HepG2 (cell line): ENCODE results near the gene CDKN2A. TPM values are rescaled to one million over a fixed set of nuclear protein-coding genes. Genes with fewer than 3 reads are reported as not detected.

Source experiments
- ATAC-seq: fragments of 200-7000 bp; cut with Tn5 transposase; 3 replicates; pipeline ENCODE4 v1.9.1; 2020; ENCODE audit warnings: mild to moderate bottlenecking, moderate library complexity
- BruUV-seq: library from RNA; stranded (reverse); fragments of 400-500 nt; replicated peaks from 2 replicates; lab custom pipeline; 2021; lab: Mats Ljungman, UMichigan
- CTCF ChIA-PET: fragments of 300-600 bp; formaldehyde crosslinking; extraction: SDS; loops from one replicate; lab custom pipeline; 2021; ENCODE audit warnings: low total read pairs, inconsistent platforms, low intra/inter-chr PET ratio; lab: Yijun Ruan, JAX
- POLR2A ChIA-PET: fragments of 350-600 bp; sonication (Branson Sonifier 250); formaldehyde crosslinking; loops from one replicate; lab custom pipeline; 2020; ENCODE audit warnings: antibody characterized with exemption, inconsistent platforms; lab: Yijun Ruan, JAX
- DNase-seq: peaks from one replicate; pipeline ENCODE4 v3.0.0-alpha.2; 2015; ENCODE audit warnings: low spot score
- FAIRE-seq: peaks from 3 replicates; lab custom pipeline; 2011; peaks lifted over from hg19 to GRCh38; lab: Jason Lieb, UNC
- H2AFZ ChIP-seq: one replicate; pipeline ENCODE4 v1.6.1; 2011; ENCODE audit warnings: low read length, inconsistent platforms
- H3K27ac ChIP-seq: fragments of 300-600 bp; 3 replicates; pipeline ENCODE4 v1.8.0; 2011; ENCODE audit warnings: mixed run types, mild to moderate bottlenecking, mixed read lengths, low read length, inconsistent platforms; ENCODE audit not compliant: insufficient read depth; ENCODE audit errors: extremely low read length
- H3K27me3 ChIP-seq, 2 experiments: fragments of 200-600 bp in 1 of 2; 2 replicates in 1 of 2; 3 replicates in 1 of 2; pipeline versions ENCODE4 v1.6.0 to v1.8.0; 2011; ENCODE audit warnings: low read length in 2 of 2, mild to moderate bottlenecking in 2 of 2, moderate library complexity in 2 of 2, inconsistent platforms in 1 of 2; ENCODE audit not compliant: insufficient read depth in 2 of 2, control insufficient read depth in 1 of 2
- H3K36me3 ChIP-seq, 2 experiments: fragments of 200-600 bp in 1 of 2; replicated peaks in 1 of 2; 2 replicates in 1 of 2; 3 replicates in 1 of 2; pipeline versions ENCODE4 v1.5.1 to v1.8.0; 2011; ENCODE audit warnings: low read length in 2 of 2, inconsistent platforms in 1 of 2; ENCODE audit not compliant: insufficient read depth in 2 of 2, control insufficient read depth in 1 of 2
- H3K4me1 ChIP-seq: 2 replicates; pipeline ENCODE4 v1.5.1; 2012; ENCODE audit warnings: low read length, inconsistent platforms; ENCODE audit not compliant: insufficient read depth
- H3K4me2 ChIP-seq: 2 replicates; pipeline ENCODE4 v1.6.0; 2011; ENCODE audit warnings: low read depth, low read length, inconsistent platforms
- H3K4me3 ChIP-seq, 3 experiments: fragments of 200-600 bp in 1 of 3; sonication (generic), shearing (Covaris generic) in 1 of 3; replicated peaks in 1 of 3; 2 replicates each; pipeline ENCODE4 v1.5.1; 2011 to 2016; ENCODE audit warnings: low read length in 3 of 3, inconsistent platforms in 2 of 3, low read depth in 2 of 3, mild to moderate bottlenecking in 2 of 3, control low read depth in 1 of 3, mixed read lengths in 1 of 3; ENCODE audit not compliant: insufficient read depth in 1 of 3
- H3K79me2 ChIP-seq: one replicate; pipeline ENCODE4 v1.6.1; 2011; ENCODE audit warnings: low read length, inconsistent platforms; ENCODE audit not compliant: insufficient read depth
- H3K9ac ChIP-seq: 2 replicates; pipeline ENCODE4 v1.6.0; 2011; ENCODE audit warnings: mild to moderate bottlenecking, low read depth, low read length, inconsistent platforms; ENCODE audit not compliant: insufficient read depth
- H3K9me3 ChIP-seq: 2 replicates; pipeline ENCODE4 v1.5.1; 2012; ENCODE audit warnings: mild to moderate bottlenecking, low read length
- H4K20me1 ChIP-seq: 2 replicates; pipeline ENCODE4 v1.6.0; 2011; ENCODE audit warnings: inconsistent platforms, mild to moderate bottlenecking, low read length, moderate library complexity; ENCODE audit not compliant: insufficient read depth
- PAF1 ChIP-seq: IDR thresholded peaks from 2 replicates; pipeline ENCODE4 v1.6.1; 2016; ENCODE audit warnings: missing genetic modification reagents, missing compliant biosample characterization
- SIX4 ChIP-seq: sonication (generic); formaldehyde crosslinking; IDR thresholded peaks from 2 replicates; pipeline ENCODE4 v1.4.0; 2020; ENCODE audit warnings: missing genetic modification reagents
- TMF1 ChIP-seq: sonication (generic); formaldehyde crosslinking; IDR thresholded peaks from 2 replicates; pipeline ENCODE4 v1.8.1; 2022; ENCODE audit warnings: low read depth, missing genetic modification reagents
- ZNF136 ChIP-seq: sonication (generic); formaldehyde crosslinking; IDR thresholded peaks from 2 replicates; pipeline ENCODE4 v1.8.1; 2022; ENCODE audit warnings: low read depth, mild to moderate bottlenecking, moderate library complexity, missing genetic modification reagents
- ZNF749 ChIP-seq: sonication (generic); formaldehyde crosslinking; IDR thresholded peaks from 2 replicates; pipeline ENCODE4 v1.8.0; 2022; ENCODE audit warnings: mild to moderate bottlenecking, missing genetic modification reagents, moderate library complexity, borderline replicate concordance
- WGBS: methylation state at CpG from one replicate; pipeline ENCODE4 v1.1.6; 2017; ENCODE audit warnings: low lambda C conversion rate; 5-methylcytosine and 5-hydroxymethylcytosine counted together
- in situ Hi-C: cut with HindIII; loops from 2 replicates; pipeline ENCODE4 v1.10.0; 2017; ENCODE audit warnings: low pct_unique_long_range_greater_than_20kb; ENCODE audit not compliant: extremely low pct_ligation_motif_present
- intact Hi-C: fragments of 100-400 bp; cut with micrococcal nuclease; formaldehyde crosslinking; loops from one replicate; pipeline ENCODE4 v1.10.0; 2022; ENCODE audit not compliant: unreplicated experiment
- polyA plus RNA-seq, 8 experiments: library from polyadenylated mRNA; depleted of rRNA in 3 of 8; stranded (reverse) in 7 of 8; unstranded in 1 of 8; fragments of >200 nt; fragmentation: Illumina TruSeq in 4 of 8; extraction: Trizol in 4 of 8; gene quantifications; 2 replicates each; pipeline versions ENCODE4 v1.2.1 to v1.2.3, GENCODE V29; 2011 to 2016; ENCODE audit warnings: low read depth in 4 of 8, missing spikeins in 1 of 8, mixed read lengths in 1 of 8; ENCODE audit not compliant: insufficient read depth in 1 of 8
- total RNA-seq, 5 experiments: library from RNA; depleted of rRNA; stranded (reverse); fragments of >200 nt; fragmentation: Illumina TruSeq; extraction: Trizol; gene quantifications; 2 replicates each; pipeline ENCODE4 v1.2.3, GENCODE V29; 2016; ENCODE audit warnings: low read depth in 1 of 5
- TF ChIP-seq, protein P1 (sequence below): sonication (generic); formaldehyde crosslinking; IDR thresholded peaks from 2 replicates; pipeline ENCODE4 v1.4.0; 2020; ENCODE audit warnings: missing genetic modification reagents
- TF ChIP-seq, protein P2 (sequence below): sonication (generic); formaldehyde crosslinking; IDR thresholded peaks from 2 replicates; pipeline ENCODE4 v1.4.0; 2020; ENCODE audit warnings: missing genetic modification reagents, borderline replicate concordance

Gene CDKN2A
- total and polyA plus RNA-seq, 2 of the 13 experiments (the other 11 are each of a cell fraction or from before 2014, with no cell fraction given): 4.2 to 4.8 TPM

DNA sequence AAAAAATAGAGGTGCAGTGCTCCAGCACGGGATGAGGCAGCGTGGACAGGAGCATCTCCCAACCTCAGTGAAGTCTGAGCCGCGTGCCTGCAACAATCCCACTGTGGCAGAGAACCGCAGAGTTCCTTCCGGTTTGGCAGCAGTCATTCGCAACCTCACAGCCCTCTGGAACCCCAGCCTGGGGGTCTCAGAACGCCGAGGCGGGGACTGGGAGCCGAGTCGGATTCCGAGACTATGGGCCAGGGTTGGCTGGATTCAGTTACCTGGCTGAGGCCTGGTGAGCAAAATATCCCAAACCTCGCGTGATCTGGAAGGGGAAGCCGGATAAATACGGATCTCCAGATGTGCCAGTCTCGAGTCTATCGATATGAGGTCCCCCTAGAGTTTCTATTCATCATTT, 27.0 kb downstream of the CDKN2A start:
- in situ Hi-C loops (no loop called here), intact Hi-C loops (no loop called here)
- CTCF ChIA-PET: no interaction called here
- Histone ChIP-seq H3K9me3 (no peaks in the 10 kb centered on the region), H3K36me3 (no peaks in the 10 kb centered on the region), H3K79me2 (no peaks in the 10 kb centered on the region), H4K20me1 (no peaks in the 10 kb centered on the region), H3K4me3 (no peak overlapping the region), H3K4me2 (no peak overlapping the region), H3K4me1 (peaks cover 12% of the 10 kb centered on the region), H3K27ac (no peak overlapping the region), H3K9ac (no peak overlapping the region), H3K27me3 (peaks cover 5 to 25% of the 10 kb centered on the region in 2 experiments; a peak in 3 of 5 replicates), H2AFZ (no peak overlapping the region)
- ATAC-seq (no peak), DNase-seq (no peak), FAIRE-seq (no peak)
- POLR2A ChIA-PET: no interaction called here
- no TSS peak for BruUV-seq
- TF ChIP-seq, protein P1, sequence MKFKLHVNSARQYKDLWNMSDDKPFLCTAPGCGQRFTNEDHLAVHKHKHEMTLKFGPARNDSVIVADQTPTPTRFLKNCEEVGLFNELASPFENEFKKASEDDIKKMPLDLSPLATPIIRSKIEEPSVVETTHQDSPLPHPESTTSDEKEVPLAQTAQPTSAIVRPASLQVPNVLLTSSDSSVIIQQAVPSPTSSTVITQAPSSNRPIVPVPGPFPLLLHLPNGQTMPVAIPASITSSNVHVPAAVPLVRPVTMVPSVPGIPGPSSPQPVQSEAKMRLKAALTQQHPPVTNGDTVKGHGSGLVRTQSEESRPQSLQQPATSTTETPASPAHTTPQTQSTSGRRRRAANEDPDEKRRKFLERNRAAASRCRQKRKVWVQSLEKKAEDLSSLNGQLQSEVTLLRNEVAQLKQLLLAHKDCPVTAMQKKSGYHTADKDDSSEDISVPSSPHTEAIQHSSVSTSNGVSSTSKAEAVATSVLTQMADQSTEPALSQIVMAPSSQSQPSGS: no peak
- TF ChIP-seq TMF1 (no peak), PAF1 (no peak), SIX4 (CRISPR knock-in tag) (no peak), ZNF749 (CRISPR knock-in tag) (no peak), ZNF136 (no peak)
- TF ChIP-seq, protein P2, sequence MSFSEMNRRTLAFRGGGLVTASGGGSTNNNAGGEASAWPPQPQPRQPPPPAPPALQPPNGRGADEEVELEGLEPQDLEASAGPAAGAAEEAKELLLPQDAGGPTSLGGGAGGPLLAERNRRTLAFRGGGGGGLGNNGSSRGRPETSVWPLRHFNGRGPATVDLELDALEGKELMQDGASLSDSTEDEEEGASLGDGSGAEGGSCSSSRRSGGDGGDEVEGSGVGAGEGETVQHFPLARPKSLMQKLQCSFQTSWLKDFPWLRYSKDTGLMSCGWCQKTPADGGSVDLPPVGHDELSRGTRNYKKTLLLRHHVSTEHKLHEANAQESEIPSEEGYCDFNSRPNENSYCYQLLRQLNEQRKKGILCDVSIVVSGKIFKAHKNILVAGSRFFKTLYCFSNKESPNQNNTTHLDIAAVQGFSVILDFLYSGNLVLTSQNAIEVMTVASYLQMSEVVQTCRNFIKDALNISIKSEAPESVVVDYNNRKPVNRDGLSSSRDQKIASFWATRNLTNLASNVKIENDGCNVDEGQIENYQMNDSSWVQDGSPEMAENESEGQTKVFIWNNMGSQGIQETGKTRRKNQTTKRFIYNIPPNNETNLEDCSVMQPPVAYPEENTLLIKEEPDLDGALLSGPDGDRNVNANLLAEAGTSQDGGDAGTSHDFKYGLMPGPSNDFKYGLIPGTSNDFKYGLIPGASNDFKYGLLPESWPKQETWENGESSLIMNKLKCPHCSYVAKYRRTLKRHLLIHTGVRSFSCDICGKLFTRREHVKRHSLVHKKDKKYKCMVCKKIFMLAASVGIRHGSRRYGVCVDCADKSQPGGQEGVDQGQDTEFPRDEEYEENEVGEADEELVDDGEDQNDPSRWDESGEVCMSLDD: no peak
- 67% methylated on average over 11 of the region's 19 CpGs for WGBS
